GM19463 (cell line): Measurements from ENCODE around the gene CSAD.

Experiments
- ATAC-seq: cut with Tn5 transposase; IDR thresholded peaks from one replicate; pipeline ENCODE4 v1.9.1; 2021; ENCODE audit warnings: mild to moderate bottlenecking, moderate library complexity; ENCODE audit not compliant: unreplicated experiment

Gene CSAD

GRCh38 chr12:53180220-53180930 lies at the start of gene CSAD, which contains the start of gene ZNF740:
TSS of gene CSAD (minus strand) at chr12:53180925. CDS start at chr12:53173470, 7,455 bp downstream.
TSS of gene ZNF740 (plus strand) at chr12:53180722. CDS start at chr12:53181984, 1,262 bp downstream.
- peak; percentile 91 for ATAC-seq

DNA sequence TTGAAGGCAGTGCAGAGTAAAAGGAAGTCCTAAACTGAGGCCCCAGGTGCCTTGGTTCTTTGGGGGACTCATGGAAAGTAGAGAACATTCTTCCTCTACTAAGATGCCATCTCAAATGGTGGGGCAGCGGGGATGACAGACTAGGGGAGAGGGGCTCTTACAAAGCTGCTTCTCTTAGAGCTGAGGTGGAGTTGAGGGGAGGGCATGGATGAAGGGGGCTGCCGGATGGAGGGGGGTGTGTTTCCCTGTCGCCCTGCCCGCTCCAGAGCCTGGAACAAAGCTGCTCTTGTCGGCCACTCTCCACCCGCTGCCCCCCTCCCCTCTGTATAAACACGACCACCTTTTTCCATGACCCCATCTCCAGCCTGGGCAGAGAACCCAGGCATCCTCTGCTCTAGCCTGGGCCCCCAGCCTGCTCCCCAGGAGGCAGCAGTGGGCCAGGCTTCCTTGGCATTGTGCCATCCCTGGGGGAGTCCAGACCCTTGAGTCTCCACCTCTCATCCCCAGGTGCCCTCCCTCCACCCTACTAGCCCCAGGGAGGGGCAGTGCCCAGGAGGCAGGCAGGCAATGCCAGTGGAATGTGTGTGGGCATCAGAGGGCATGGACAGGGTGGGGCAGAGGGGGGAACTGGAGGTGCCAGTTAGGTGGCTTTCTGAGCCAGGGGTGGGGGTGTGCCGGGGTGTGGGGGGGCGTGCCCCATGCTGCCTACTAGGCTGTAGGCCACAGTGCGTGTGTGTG lies 49.6 kb upstream of the CSAD start:
- ATAC-seq, result no peak

DNA sequence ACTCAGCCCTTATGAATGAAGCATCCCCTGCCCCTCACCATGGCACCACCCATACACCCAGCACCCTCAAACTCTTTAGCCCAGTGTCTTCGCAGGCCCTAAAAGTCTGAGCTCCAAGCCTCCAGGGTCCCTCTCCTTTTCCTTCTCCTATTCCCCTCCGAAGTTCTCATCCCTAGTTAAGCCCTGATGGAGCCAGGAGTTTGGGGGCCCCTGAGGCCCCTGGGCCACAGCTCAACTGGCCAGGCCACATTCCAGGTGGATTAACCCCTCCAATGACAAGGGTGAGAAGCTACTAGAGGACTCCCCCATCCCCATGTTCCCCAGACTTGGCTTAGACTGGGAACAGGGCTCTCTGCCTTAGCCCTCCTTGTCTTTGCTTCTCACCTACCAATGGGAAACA lies 48.7 kb upstream of the CSAD start:
- ATAC-seq, result no peak

GRCh38 chr12:53227836-53228235 lies 47.1 kb upstream of the CSAD start:
- no peak for ATAC-seq

GRCh38 chr12:53227341-53227740 lies 46.6 kb upstream of the CSAD start:
- ATAC-seq, result no peak

DNA sequence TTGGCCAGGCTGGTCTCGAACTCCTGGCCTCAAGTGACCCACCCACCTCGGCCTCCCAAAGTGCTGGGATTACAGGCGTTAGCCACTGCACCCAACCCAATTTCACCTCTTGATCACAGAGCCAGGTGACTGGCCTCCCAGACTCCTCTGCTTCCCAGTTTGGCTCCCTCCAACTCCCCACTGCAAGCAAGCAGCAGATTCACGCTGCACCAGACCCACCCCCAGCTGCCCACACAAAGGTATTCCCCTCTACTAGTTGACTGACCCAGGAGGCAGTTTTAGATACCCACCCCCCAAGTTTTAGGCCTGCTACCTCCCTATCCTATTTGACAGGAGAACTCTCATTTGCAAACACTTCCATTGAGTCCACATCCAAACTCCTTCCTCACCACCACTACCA lies 46.1 kb upstream of the CSAD start:
- no peak for ATAC-seq

DNA sequence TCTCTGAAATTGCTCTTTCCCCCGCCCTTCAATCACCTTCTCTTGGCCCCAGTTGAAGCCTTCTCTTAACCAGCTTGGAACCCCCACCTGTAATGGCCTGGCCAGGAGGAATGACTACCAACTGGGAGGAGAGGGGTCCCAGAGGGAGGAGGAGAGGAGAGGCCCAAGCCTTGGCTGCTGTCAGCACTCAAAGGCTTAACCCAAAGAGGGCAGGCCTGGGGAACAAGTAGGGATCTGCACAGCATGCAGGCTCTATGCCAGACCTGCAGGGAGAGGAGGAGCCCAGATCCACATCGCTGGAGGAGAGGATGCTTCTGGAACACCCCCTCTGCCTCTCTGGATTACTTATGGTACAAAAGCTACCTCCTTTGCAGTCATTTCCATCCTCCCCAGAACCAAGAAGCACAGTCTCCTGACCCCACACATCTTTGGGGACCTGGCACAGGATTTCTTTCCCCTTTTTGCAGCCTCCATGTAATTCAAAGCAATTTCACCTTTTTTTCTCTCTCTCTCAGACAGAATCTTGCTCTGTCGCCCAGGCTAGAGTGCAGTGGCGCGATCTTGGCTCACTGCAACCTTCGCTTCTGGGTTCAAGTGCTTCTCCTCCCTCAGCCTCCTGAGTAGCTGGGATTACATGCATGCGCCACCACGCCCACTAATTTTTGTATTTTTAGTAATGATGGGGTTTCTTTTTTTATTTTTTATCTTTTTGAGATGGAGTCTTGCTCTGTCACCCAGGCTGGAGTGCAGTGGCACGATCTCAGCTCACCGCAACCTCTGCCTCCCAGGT lies 45.1 kb upstream of the CSAD start:
- no peak for ATAC-seq

DNA sequence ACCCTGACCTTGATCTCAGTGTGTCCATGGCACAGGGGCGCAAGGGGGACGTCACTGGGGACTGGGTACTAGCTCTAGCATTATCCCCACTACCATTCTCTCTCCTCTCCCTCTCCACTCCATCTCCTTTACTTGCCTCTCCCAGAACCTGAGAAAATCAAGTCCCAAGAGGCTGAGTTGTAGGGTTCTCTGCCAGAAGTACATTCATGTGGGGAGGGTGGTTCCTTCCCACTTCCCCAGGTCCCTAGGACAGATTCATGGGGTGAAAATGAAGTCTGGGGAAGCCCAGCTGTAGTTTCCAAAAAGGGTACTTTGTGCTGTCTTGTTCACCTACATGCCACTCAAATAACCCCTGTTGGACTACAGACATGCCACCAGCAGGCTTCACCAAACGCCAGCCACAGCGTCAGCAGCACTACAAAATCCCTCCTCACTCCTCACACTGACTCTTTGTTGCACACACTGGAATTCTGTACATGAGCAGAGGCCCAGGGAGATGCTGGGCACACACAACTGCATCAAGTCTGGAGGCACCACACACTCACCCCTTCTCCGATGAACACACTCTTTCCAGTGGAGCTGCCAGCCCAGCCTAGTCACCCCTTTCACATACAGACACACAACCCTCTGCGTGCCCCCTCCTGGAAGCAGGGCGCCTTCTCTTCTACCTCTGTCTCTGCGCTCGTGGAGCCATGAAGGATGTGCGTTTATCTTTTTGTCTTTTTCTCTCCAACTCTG lies 44.3 kb upstream of the CSAD start:
- no peak for ATAC-seq

GRCh38 chr12:53224061-53224896 lies 43.6 kb upstream of the CSAD start:
- no peak for ATAC-seq

- no peak for ATAC-seq
Observed at GRCh38 chr12:53223389-53224060, 42.8 kb upstream of the CSAD start.

- ATAC-seq, result no peak
Observed at GRCh38 chr12:53222806-53223261, 42.1 kb upstream of the CSAD start.

DNA sequence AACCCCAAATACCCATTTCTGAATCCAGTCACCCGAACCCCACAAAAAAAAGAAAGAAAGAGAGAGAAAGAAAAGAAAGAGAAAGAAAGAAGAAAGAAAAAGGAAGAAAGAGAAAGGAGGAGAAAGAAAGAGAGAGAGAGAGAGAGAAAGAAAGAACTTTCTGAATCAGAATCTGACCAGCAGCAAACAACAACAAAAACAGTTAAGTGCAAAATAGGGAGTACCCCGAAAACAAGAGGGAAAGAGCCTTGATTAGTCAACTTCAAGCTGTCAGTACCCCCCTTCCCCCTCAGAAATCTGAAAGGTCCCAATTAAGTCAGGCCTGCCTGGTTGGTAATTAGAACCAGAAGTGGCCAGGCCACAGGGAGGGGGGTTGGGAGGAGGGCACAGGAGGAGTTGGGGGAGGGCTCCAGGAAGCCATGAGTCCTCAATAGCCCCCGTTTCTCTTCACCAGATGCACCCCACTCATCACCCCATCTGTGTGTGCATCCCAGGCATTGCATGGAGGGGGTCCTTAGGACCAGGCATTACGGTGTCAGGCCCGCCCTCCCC lies 41.5 kb upstream of the CSAD start:
- no peak for ATAC-seq

GRCh38 chr12:53221203-53222080 lies 40.7 kb upstream of the CSAD start:
- peak; percentile 32 for ATAC-seq

- peak; percentile 55 for ATAC-seq
Observed at GRCh38 chr12:53220694-53221202, 40.0 kb upstream of the CSAD start.

- peak; percentile 23 for ATAC-seq
Observed at GRCh38 chr12:53219956-53220693, 39.4 kb upstream of the CSAD start.

DNA sequence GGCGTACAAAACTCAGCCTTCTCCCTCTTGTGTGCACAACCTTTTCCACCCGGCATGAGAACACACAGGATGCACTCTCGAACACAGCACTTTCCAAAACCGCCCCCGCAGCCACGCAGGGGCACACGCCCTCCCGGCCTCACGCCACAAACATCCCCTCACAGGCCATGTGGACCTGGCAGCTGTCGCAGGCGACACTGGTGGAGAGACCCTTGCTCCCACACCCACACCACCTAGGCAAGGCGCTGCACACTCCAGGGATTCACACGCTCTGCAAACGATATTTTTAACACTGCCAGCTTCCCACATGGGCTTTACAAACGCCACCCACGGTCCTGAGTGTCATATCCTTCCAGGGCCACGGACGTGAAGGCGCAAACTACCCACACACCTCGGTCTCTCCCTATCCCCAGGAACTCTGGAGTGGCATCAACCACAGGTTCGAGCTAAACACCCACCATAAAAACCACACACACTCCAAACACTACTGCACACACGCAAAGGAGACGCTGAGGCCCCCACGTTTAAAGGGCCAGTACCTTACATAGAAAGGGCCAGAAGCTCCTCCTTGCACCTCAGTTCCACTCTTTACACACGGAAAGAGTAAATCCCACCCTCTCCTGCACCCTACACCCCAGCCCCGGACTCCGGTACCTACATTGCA lies 38.7 kb upstream of the CSAD start:
- ATAC-seq, result peak; percentile 10
